Measurements from ENCODE around the gene CCPG1. TPM values are rescaled to one million over a fixed set of nuclear protein-coding genes. Genes with fewer than 3 reads are reported as not detected.

Gene CCPG1
- total and polyA plus RNA-seq, 10 of the 15 experiments (the other 5 are each of a cell fraction or from before 2014, with no cell fraction given): 5.1 to 15.8 (median 10.0) TPM

DNA sequence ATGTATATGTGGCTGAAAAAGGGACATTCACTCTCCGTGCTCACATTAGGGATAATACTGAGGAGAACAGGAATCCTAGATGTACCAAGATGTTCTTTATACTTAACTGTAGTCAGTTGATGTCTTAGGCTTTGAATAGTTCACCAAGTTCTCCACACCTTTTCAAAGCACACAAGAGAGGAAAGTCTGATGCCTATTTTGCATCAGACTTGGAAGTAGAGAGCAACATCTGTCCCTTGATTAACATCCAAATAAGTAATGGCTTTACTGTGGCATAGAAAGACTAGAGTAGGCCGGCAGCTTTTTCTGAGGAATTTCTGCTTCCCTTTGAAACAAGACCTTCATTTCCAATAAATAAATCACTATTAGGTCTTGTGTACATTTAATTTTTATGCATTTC is 55.1 kb downstream of the CCPG1 start (continued):
- TF ChIP-seq, protein P1, sequence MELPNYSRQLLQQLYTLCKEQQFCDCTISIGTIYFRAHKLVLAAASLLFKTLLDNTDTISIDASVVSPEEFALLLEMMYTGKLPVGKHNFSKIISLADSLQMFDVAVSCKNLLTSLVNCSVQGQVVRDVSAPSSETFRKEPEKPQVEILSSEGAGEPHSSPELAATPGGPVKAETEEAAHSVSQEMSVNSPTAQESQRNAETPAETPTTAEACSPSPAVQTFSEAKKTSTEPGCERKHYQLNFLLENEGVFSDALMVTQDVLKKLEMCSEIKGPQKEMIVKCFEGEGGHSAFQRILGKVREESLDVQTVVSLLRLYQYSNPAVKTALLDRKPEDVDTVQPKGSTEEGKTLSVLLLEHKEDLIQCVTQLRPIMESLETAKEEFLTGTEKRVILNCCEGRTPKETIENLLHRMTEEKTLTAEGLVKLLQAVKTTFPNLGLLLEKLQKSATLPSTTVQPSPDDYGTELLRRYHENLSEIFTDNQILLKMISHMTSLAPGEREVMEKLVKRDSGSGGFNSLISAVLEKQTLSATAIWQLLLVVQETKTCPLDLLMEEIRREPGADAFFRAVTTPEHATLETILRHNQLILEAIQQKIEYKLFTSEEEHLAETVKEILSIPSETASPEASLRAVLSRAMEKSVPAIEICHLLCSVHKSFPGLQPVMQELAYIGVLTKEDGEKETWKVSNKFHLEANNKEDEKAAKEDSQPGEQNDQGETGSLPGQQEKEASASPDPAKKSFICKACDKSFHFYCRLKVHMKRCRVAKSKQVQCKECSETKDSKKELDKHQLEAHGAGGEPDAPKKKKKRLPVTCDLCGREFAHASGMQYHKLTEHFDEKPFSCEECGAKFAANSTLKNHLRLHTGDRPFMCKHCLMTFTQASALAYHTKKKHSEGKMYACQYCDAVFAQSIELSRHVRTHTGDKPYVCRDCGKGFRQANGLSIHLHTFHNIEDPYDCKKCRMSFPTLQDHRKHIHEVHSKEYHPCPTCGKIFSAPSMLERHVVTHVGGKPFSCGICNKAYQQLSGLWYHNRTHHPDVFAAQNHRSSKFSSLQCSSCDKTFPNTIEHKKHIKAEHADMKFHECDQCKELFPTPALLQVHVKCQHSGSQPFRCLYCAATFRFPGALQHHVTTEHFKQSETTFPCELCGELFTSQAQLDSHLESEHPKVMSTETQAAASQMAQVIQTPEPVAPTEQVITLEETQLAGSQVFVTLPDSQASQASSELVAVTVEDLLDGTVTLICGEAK (IDR thresholded peaks at IDR 0.05; ENCODE audit: borderline replicate concordance): no peak
- TF ChIP-seq RCOR1 (conservative IDR thresholded peaks at IDR 0.05; ENCODE audit: low read depth, low read length) (no peak), EED (IDR thresholded peaks at IDR 0.05; ENCODE audit: low read depth) (no peak), SRF (IDR thresholded peaks at IDR 0.05; ENCODE audit: low read depth in 2 of 2, low read length in 2 of 2) (no peak), BACH1 (IDR thresholded peaks at IDR 0.05; ENCODE audit: borderline replicate concordance) (no peak)

DNA sequence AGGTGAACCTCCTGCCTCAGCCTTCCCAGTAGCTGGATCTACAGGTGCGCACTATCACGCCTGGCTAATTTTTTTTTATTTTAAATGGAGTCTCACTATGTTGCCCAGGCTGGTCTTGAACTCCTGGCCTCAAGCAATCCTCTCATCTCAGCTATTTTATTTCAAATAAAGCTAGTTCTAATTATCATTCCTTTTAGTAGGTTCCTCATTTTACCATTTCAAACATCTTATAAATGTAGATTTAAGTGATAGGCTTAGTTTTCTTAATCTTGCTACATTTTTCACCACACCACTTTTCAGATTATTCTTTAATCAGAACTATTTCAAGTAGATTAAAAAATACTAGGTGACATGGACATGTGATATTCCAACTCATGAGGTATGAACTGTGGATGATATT is 58.9 kb downstream of the CCPG1 start:
- CTCF ChIA-PET: interaction anchor here (0.9 to 1.4 kb wide), 3 partner anchors 10 to 59 kb away, joined by 3 read pairs; partner anchors contain the start of gene PIERCE2
- BruUV-seq (replicated peaks): no TSS peak
- Histone ChIP-seq H3K4me1 (ENCODE audit: control insufficient read depth, insufficient read depth, low read length) (no peaks in the 10 kb centered on the region), H3K79me2 (ENCODE audit: control insufficient read depth, insufficient read depth, low read length) (no peaks in the 10 kb centered on the region), H3K27me3 (replicated peaks in 1 of 2; ENCODE audit: control insufficient read depth in 2 of 2, insufficient read depth in 2 of 2, low read length in 1 of 2) (no peaks in the 10 kb centered on the region), H3K9me3 (replicated peaks; ENCODE audit: control insufficient read depth, insufficient read depth, low read length) (no peaks in the 10 kb centered on the region), H2AFZ (ENCODE audit: control insufficient read depth, low read depth, low read length) (no peak overlapping the region), H3K36me3 (ENCODE audit: control insufficient read depth in 2 of 2, insufficient read depth in 2 of 2, low read length in 1 of 2) (peaks cover 0 to 4% of the 10 kb centered on the region in 2 experiments; a peak in 1 of 4 replicates), H3K9ac (ENCODE audit: control insufficient read depth, insufficient read depth, low read length) (no peak overlapping the region), H4K20me1 (ENCODE audit: control insufficient read depth, insufficient read depth) (no peaks in the 10 kb centered on the region), H3K27ac (ENCODE audit: control insufficient read depth, insufficient read depth) (no peak overlapping the region), H3K4me2 (ENCODE audit: control insufficient read depth, insufficient read depth) (no peak overlapping the region), H3K4me3 (no peak overlapping the region)
- DNase-seq (ENCODE audit: low read depth, low spot score) (no peak), ATAC-seq (no peak), FAIRE-seq (no peak)
- in situ Hi-C loops (cut with MboI): no loop called here
- intact Hi-C loops (cut with micrococcal nuclease; ENCODE audit: unreplicated experiment): no loop called here
- SMC1A ChIA-PET (ENCODE audit: uncharacterized antibody, unreplicated experiment): interaction anchor here (0.9 to 1.4 kb wide), 3 partner anchors 10 to 30 kb away, joined by 3 to 6 read pairs (median 3); partner anchors contain the start of genes PIGB and PIGBOS1
- RAD21 ChIA-PET (ENCODE audit: unreplicated experiment): no interaction called here
- WGBS (ENCODE audit: insufficient coverage, insufficient replicate concordance, low lambda C conversion rate, missing lambda C conversion rate): 96% methylated on average over 2 of the region's 2 CpGs
- POLR2A ChIA-PET: interaction anchor here (0.6 kb wide), 1 partner anchor 38 kb away, joined by 3 read pairs; no protein-coding TSS in a partner anchor
- TF ChIP-seq, protein P2, sequence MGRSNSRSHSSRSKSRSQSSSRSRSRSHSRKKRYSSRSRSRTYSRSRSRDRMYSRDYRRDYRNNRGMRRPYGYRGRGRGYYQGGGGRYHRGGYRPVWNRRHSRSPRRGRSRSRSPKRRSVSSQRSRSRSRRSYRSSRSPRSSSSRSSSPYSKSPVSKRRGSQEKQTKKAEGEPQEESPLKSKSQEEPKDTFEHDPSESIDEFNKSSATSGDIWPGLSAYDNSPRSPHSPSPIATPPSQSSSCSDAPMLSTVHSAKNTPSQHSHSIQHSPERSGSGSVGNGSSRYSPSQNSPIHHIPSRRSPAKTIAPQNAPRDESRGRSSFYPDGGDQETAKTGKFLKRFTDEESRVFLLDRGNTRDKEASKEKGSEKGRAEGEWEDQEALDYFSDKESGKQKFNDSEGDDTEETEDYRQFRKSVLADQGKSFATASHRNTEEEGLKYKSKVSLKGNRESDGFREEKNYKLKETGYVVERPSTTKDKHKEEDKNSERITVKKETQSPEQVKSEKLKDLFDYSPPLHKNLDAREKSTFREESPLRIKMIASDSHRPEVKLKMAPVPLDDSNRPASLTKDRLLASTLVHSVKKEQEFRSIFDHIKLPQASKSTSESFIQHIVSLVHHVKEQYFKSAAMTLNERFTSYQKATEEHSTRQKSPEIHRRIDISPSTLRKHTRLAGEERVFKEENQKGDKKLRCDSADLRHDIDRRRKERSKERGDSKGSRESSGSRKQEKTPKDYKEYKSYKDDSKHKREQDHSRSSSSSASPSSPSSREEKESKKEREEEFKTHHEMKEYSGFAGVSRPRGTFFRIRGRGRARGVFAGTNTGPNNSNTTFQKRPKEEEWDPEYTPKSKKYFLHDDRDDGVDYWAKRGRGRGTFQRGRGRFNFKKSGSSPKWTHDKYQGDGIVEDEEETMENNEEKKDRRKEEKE (IDR thresholded peaks at IDR 0.05): no peak
- TF ChIP-seq NFIC (IDR thresholded peaks at IDR 0.05; ENCODE audit: low read depth, low read length) (no peak), POLR2AphosphoS2 (IDR thresholded peaks at IDR 0.05; ENCODE audit: low read depth, low read length) (no peak), HDGF (IDR thresholded peaks at IDR 0.05) (no peak), SREBF2 (IDR thresholded peaks at IDR 0.05; ENCODE audit: low read length) (no peak), PAX8 (IDR thresholded peaks at IDR 0.05) (no peak)
- TF ChIP-seq, protein P3, sequence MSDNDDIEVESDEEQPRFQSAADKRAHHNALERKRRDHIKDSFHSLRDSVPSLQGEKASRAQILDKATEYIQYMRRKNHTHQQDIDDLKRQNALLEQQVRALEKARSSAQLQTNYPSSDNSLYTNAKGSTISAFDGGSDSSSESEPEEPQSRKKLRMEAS (IDR thresholded peaks at IDR 0.05; ENCODE audit: low read depth, low read length): no peak
- TF ChIP-seq, protein P4, sequence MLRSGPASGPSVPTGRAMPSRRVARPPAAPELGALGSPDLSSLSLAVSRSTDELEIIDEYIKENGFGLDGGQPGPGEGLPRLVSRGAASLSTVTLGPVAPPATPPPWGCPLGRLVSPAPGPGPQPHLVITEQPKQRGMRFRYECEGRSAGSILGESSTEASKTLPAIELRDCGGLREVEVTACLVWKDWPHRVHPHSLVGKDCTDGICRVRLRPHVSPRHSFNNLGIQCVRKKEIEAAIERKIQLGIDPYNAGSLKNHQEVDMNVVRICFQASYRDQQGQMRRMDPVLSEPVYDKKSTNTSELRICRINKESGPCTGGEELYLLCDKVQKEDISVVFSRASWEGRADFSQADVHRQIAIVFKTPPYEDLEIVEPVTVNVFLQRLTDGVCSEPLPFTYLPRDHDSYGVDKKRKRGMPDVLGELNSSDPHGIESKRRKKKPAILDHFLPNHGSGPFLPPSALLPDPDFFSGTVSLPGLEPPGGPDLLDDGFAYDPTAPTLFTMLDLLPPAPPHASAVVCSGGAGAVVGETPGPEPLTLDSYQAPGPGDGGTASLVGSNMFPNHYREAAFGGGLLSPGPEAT (IDR thresholded peaks at IDR 0.05; ENCODE audit: low read depth): no peak

Measured in GM12878 (cell line).